Activated naive CD4-positive, alpha-beta T cell treated with anti-CD3 and anti-CD28 coated beads, Interleukin-2, amount 10 ng/mL, durations not matched to agents 7 days and 5 days (primary cell): ENCODE measurements around the gene CENPV.

Source experiments
- CTCF ChIA-PET: fragments of 350-600 bp; sonication (Branson Sonifier 250); formaldehyde crosslinking; loops from one replicate; lab custom pipeline; 2021; ENCODE audit warnings: antibody characterized with exemption; lab: Charles Lee
- DNase-seq: peaks from one replicate; pipeline ENCODE4 v3.0.0-alpha.2; 2020
- H3K27ac Mint-ChIP-seq: one replicate; pipeline ENCODE4 v1.8.0; 2021; ENCODE audit warnings: mild to moderate bottlenecking, moderate library complexity, mixed read lengths
- H3K27me3 Mint-ChIP-seq: one replicate; pipeline ENCODE4 v1.8.0; 2021; ENCODE audit warnings: mild to moderate bottlenecking, mixed read lengths
- H3K36me3 Mint-ChIP-seq: one replicate; pipeline ENCODE4 v1.8.0; 2021; ENCODE audit warnings: mixed read lengths
- H3K4me1 Mint-ChIP-seq: one replicate; pipeline ENCODE4 v1.8.0; 2021; ENCODE audit warnings: mixed read lengths
- H3K4me3 Mint-ChIP-seq: one replicate; pipeline ENCODE4 v1.8.0; 2021; ENCODE audit warnings: mild to moderate bottlenecking, moderate library complexity, mixed read lengths
- H3K9me3 Mint-ChIP-seq: one replicate; pipeline ENCODE4 v1.8.0; 2021; ENCODE audit warnings: mixed read lengths

The CENPV gene

GRCh38 chr17:16293931-16294330 is 59.3 kb downstream of the CENPV start:
- DNase-seq: no peak
- Mint-ChIP-seq H3K9me3 (no peaks in the 10 kb centered on the region), H3K4me1 (peaks cover 29% of the 10 kb centered on the region), H3K4me3 (no peak overlapping the region), H3K27ac (no peak overlapping the region), H3K36me3 (peaks cover 7% of the 10 kb centered on the region), H3K27me3 (no peaks in the 10 kb centered on the region)
- CTCF ChIA-PET: no interaction called here
